Adrenal gland (tissue), 5 donors: ENCODE measurements around the gene LEMD1.

Experiments used
- POLR2A ChIP-seq, 2 donors: fragments of 450-650 bp; IDR thresholded peaks; one replicate each; pipeline ENCODE4 v1.6.1; 2017; ENCODE audit warnings: antibody characterized with exemption in 2 of 2, mild to moderate bottlenecking in 2 of 2, moderate library complexity in 1 of 2
- TF ChIP-seq, protein P1 (sequence below), 6 experiments: fragments of 450-650 bp in 4 of 6; fragments of 200-600 bp in 2 of 6; sonication (generic) in 1 of 6; IDR thresholded peaks; 1 replicate in 5 of 6; 2 replicates in 1 of 6; pipeline versions ENCODE4 v1.5.1 to v1.8.0; 2016 to 2021; ENCODE audit warnings: antibody characterized with exemption in 6 of 6, mild to moderate bottlenecking in 2 of 6, moderate library complexity in 1 of 6
- donor health status: DM: no; HTN: no; CAD: no.

- TF ChIP-seq, protein P1, sequence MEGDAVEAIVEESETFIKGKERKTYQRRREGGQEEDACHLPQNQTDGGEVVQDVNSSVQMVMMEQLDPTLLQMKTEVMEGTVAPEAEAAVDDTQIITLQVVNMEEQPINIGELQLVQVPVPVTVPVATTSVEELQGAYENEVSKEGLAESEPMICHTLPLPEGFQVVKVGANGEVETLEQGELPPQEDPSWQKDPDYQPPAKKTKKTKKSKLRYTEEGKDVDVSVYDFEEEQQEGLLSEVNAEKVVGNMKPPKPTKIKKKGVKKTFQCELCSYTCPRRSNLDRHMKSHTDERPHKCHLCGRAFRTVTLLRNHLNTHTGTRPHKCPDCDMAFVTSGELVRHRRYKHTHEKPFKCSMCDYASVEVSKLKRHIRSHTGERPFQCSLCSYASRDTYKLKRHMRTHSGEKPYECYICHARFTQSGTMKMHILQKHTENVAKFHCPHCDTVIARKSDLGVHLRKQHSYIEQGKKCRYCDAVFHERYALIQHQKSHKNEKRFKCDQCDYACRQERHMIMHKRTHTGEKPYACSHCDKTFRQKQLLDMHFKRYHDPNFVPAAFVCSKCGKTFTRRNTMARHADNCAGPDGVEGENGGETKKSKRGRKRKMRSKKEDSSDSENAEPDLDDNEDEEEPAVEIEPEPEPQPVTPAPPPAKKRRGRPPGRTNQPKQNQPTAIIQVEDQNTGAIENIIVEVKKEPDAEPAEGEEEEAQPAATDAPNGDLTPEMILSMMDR (IDR thresholded peaks at IDR 0.05), result no peak
- TF ChIP-seq POLR2A (IDR thresholded peaks at IDR 0.05), result no peak
Measured at GRCh38 chr1:205434738-205435137, 12.9 kb upstream of the LEMD1 start.
